Measurements from ENCODE around the gene CLCN4.

CLCN4 gene

DNA sequence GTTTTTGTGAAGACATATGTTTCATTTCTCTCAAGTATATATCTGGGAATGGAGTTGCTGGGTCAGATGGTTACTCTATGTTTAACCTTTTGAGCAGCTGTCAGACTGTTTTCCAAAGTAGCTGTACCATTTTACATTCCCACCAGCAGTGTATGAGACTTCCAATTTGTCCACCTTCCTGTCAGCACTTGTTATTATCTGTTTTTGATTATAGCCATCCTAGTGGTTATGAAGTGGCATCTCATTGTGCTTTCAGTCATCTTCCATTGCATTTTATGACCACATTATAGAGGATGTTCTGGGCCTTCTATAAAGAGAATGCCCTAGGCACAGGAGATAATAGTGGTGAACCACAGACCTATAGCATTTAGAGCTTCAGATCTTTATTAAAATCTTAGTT lies 39.2 kb downstream of the CLCN4 start:
- no peak for DNase-seq (ENCODE audit: low read depth, low spot score)

GRCh38 chrX:10197279-10198210 lies 40.8 kb downstream of the CLCN4 start:
- no peak for DNase-seq (ENCODE audit: low read depth, low spot score)

DNA sequence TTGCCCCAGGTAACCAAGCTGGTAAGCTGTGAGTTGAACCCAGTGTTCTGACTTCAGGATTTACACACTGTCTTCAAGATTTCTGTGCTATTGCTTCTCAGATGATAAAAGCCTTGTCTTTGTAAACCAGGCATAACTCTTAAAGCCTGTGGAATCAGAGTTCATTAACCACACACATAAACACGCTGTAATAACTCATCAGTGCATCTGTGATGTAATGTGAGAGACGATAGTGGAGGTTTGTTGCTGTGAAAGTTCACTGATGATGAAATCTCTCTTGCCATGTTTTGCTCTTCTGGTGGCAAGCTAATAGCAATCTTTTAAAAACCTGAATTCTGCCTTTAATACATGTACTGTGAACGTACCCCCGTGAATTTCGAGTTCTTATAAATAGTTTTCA lies 41.5 kb downstream of the CLCN4 start:
- DNase-seq (ENCODE audit: low read depth, low spot score): no peak

- no peak for DNase-seq (ENCODE audit: low read depth, low spot score)
Measured at GRCh38 chrX:10199212-10199611, 42.4 kb downstream of the CLCN4 start.

GRCh38 chrX:10203617-10204016 lies 46.8 kb downstream of the CLCN4 start:
- no peak for DNase-seq (ENCODE audit: low read depth, low spot score)

- DNase-seq (ENCODE audit: low read depth, low spot score): no peak
Measured at GRCh38 chrX:10206317-10206716, 49.5 kb downstream of the CLCN4 start.

DNA sequence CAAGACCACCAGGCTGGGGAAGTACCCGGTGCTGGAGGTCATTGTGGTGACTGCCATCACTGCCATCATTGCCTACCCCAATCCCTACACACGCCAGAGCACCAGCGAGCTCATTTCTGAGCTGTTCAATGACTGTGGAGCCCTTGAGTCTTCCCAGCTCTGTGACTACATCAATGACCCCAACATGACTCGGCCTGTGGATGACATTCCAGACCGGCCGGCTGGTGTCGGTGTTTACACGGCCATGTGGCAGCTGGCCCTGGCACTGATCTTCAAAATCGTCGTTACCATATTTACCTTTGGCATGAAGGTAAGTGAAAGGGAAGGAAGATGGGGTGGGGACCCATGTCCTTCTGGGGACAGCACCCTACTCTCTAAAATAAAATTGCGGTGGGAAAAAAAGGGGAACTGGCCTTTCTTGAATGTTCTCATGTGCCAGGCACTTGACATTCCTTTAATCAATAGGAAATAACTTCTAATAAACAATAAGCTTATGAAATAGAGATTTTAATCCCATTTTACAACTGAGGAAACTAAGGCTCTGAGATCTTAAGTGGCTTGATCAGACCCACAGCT lies 51.6 kb downstream of the CLCN4 start:
- DNase-seq (ENCODE audit: low read depth, low spot score): no peak

- DNase-seq (ENCODE audit: low read depth, low spot score): no peak
Measured at GRCh38 chrX:10208953-10209352, 52.2 kb downstream of the CLCN4 start.

- DNase-seq (ENCODE audit: low read depth, low spot score): no peak
Measured at GRCh38 chrX:10212395-10212794, 55.6 kb downstream of the CLCN4 start.

DNA sequence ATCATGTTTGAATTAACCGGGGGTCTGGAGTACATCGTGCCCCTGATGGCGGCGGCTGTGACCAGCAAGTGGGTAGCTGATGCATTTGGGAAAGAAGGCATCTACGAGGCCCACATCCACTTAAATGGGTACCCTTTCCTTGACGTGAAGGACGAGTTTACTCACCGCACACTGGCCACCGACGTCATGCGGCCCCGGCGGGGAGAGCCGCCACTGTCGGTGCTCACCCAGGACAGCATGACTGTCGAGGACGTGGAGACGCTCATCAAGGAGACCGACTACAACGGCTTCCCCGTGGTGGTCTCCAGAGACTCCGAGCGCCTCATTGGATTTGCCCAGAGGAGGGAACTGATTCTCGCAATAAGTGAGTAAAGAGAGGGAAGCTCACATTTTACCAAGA lies 56.9 kb downstream of the CLCN4 start:
- no peak for DNase-seq (ENCODE audit: low read depth, low spot score)

DNA sequence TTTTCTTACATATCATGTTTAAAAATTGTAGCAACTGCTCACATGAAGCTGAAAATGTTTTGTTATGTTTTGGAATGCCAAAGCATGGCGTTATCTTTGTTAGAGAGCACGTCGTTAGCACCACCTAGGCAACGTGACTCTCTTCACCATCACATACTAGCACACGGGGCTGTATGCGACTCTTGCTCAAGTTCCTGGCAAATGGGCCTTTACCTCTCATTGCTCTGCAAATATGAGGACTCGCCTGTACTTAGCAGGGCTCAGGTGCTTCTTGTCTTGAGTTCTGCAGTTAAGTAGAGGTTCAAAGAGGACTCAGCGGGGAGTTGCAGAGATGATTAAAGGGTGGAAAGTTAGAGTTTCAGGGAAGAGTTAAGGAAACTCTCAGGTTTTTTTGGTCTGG lies 59.4 kb downstream of the CLCN4 start:
- no peak for DNase-seq (ENCODE audit: low read depth, low spot score)

DNA sequence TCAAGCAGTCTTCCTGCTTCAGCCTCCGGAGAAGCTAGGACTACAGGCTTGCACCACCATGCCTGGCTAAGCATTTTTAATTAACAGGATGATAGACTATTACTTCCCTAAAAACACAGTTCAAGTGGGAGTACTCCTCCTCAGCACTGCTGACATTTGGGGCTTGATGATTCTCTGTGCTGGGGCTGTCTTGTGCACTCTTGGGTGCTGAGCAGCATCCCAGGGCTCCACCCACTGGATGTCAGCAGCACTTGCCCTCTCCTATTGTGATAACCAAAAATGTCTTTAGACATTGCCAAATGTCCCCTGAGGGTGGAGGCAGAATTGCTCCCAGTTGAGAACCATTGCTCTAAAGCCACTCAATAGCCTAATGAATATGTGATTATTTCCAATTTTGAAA lies 60.4 kb downstream of the CLCN4 start:
- no peak for DNase-seq (ENCODE audit: low read depth, low spot score)

DNA sequence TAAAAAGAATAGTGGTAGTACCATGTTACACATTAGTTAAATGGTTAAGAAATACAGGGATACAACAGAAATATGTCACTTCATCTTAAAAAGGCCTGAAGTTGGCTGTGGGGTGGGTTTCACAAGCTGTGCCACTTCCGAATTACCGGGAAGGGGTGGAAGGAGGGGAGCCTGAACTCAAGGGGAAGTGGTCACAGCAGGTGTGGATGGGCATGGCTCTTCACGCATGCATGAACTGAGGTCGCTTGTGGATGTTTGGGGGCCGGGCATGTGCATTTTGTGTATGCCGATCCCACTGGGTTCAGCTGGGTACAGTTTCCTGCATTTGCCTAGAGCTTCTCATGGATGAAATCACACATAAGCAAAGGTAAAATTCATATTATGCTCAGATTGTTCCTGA lies 64.9 kb downstream of the CLCN4 start:
- no peak for DNase-seq (ENCODE audit: low read depth, low spot score)

DNA sequence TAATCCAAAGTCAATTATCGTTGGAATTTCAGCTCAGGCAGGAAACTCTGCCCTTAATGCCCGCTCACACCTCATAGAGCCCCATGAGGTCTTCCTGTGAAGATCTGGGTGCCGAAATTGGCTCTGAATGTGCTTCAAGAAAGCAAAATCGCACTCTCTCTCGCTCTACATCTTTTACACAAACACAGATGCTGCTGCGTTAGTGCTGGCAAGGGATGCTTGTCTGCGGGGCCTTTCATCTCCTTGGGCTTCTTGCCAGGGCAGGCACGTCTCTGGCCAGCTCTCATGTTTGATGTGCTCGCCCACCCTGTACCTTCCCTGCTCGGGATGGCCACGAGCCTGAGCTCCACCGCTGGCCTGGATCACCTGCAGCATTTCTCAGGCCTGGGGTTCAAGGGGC lies 66.5 kb downstream of the CLCN4 start:
- no peak for DNase-seq (ENCODE audit: low read depth, low spot score)

GRCh38 chrX:10223781-10224180 lies 67.0 kb downstream of the CLCN4 start:
- DNase-seq (ENCODE audit: low read depth, low spot score): no peak

DNA sequence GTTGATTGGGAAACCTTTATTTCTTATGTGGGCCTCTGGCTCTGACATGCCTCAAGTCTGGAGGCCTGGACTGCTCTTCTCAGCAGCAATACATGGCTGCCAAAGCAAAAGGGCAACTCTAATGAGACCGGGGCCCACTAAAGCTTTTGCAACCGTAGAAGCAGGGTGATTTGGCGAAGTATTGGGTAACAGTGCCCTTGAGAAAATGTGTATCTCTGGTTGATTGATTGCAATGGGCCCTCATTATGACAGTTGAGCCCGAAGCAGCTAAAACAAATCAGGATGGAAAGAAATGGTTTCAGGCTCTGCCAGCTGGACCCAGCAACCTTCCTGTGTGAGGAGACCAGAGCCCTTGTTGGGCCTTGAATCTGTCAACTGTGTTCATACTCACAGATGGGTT lies 73.4 kb downstream of the CLCN4 start:
- DNase-seq (ENCODE audit: low read depth, low spot score): no peak

DNA sequence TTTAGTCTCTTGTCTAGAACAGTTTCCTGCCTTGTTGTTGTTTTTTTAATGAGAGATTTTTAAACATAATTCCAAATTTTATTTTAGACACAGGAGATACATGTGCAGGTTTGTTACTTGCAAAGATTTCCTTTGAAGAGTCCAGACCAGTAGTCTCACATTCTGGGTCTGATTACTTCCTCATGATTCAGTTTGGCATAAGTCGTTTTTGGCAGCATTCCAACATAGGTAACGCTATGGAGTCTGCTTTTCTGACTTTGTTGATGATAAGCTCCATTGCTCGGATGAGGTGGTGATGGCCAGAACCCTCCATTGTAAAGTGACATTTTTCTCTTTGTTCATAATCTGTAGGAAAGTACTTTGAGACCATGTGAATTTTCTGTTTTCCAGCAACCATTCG lies 74.7 kb downstream of the CLCN4 start:
- no peak for DNase-seq (ENCODE audit: low read depth, low spot score)

DNA sequence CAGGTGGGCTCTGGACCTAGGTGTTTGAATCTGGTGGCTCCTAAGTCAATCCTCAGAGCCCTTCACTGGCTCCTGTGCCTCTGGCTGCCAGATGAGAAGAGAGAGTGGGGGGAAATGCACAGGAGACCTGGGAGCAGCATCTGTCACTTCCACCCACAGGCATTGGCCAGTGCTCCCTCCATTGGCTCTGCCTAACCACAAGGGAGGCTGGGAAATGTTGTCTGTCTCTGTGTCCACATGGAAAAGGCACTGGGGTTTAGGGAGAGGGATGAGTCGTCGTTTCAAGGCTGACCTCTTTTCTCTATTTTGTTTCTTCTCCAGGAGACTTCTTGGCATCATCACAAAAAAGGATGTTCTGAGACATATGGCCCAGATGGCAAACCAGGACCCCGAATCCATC lies 76.4 kb downstream of the CLCN4 start:
- DNase-seq (ENCODE audit: low read depth, low spot score): no peak

GRCh38 chrX:10233696-10234095 lies 76.9 kb downstream of the CLCN4 start:
- no peak for DNase-seq (ENCODE audit: low read depth, low spot score)

DNA sequence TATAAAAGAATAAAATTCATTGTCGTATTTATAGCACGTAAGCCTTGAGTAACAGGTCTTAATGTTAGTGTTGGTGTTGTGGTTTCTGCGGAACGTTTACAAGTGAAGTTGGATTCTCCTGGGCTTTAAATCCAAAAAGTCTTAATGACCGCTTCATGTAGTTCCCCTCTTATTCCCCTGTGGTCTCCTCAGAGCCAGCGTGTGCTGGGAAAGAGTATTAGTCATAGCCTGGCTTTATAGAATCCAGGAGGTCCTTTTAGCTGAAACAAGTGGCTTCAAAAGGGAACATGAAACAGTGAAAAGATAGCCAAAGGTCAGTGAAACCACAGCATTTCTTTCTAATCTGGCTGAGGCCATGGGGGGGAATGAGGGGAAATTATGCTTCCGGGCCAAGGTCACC lies 79.1 kb downstream of the CLCN4 start:
- DNase-seq (ENCODE audit: low read depth, low spot score): no peak

- DNase-seq (ENCODE audit: low read depth, low spot score): no peak
Measured at GRCh38 chrX:10237241-10237640, 80.5 kb downstream of the CLCN4 start.

GRCh38 chrX:10239611-10240064 lies 82.9 kb downstream of the CLCN4 start:
- no peak for DNase-seq (ENCODE audit: low read depth, low spot score)

GRCh38 chrX:10240918-10241317 lies 84.1 kb downstream of the CLCN4 start:
- DNase-seq (ENCODE audit: low read depth, low spot score): no peak

Measured in activated CD4-positive, CD25-positive, alpha-beta regulatory T cell treated with anti-CD3 and anti-CD28 coated beads, Interleukin-2, amount 50 U/mL, for 16 hours (primary cell).